T-helper 2 cell treated with Interferon-gamma antibody and Interleukin-4, amounts not matched to agents 5 μg/mL and 100 μg/mL, for 36 hours (primary cell): Measurements from ENCODE around the gene RGS19.
A peak's percentile ranks its signal among the peaks of the same experiment; 100 is the strongest.
"Not testable (repeated sequence)": the region's sequence is repeated elsewhere in the genome, so short reads cannot be mapped to it uniquely, and the experiment has no call there.

ENCODE experiments used
- DNase-seq: peaks from one replicate; pipeline ENCODE4 v3.0.0; 2021; ENCODE audit warnings: low spot score
- H3K27ac Mint-ChIP-seq: one replicate; pipeline ENCODE4 v1.8.0; 2021; ENCODE audit warnings: mild to moderate bottlenecking, mixed read lengths
- H3K27me3 Mint-ChIP-seq: one replicate; pipeline ENCODE4 v1.8.0; 2021; ENCODE audit warnings: low read depth, mixed read lengths
- H3K36me3 Mint-ChIP-seq: one replicate; pipeline ENCODE4 v1.8.0; 2021; ENCODE audit warnings: low read depth, mixed read lengths
- H3K4me1 Mint-ChIP-seq: one replicate; pipeline ENCODE4 v1.8.0; 2021; ENCODE audit warnings: low read depth, mixed read lengths
- H3K4me3 Mint-ChIP-seq: one replicate; pipeline ENCODE4 v1.8.0; 2022; ENCODE audit warnings: mild to moderate bottlenecking, moderate library complexity, mixed read lengths
- H3K9me3 Mint-ChIP-seq: one replicate; pipeline ENCODE4 v1.8.0; 2021; ENCODE audit warnings: mixed read lengths

Gene RGS19

GRCh38 chr20:64092258-64093012 lies 13.1 kb upstream of the RGS19 start:
- no peak overlapping the region for H3K4me3 Mint-ChIP-seq
- peaks cover 5% of the 10 kb centered on the region for H3K27me3 Mint-ChIP-seq
- no peaks in the 10 kb centered on the region for H3K4me1 Mint-ChIP-seq
- no peak for DNase-seq
- peaks cover 5% of the 10 kb centered on the region for H3K9me3 Mint-ChIP-seq
- H3K27ac Mint-ChIP-seq: no peak overlapping the region
- H3K36me3 Mint-ChIP-seq: no peaks in the 10 kb centered on the region

DNA sequence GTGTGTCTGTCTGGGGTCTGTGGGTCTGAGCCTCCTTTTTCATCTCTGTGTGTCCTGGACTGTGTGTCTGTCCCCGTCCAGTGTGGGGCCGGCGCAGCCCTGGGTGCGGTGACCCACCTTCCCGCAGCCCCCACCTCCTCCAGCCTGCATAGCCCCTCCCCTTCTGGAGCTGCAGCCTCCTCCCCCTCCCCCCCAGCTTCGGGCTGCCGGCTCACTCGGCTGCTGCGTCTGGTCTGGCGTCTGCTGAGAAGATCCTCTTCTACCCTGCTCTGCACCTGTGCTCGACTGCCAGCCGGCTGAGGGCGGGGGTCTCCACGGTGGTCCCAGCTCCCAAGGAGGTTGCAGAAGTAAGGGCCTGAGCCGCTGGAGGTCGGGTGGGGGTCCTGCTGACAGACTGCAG lies 12.5 kb upstream of the RGS19 start:
- H3K4me3 Mint-ChIP-seq: no peak overlapping the region
- peaks cover 6% of the 10 kb centered on the region for H3K27me3 Mint-ChIP-seq
- no peaks in the 10 kb centered on the region for H3K4me1 Mint-ChIP-seq
- no peak overlapping the region for H3K27ac Mint-ChIP-seq
- no peaks in the 10 kb centered on the region for H3K36me3 Mint-ChIP-seq
- no peak for DNase-seq
- H3K9me3 Mint-ChIP-seq: peaks cover 2% of the 10 kb centered on the region

GRCh38 chr20:64091340-64091739 lies 12.0 kb upstream of the RGS19 start:
- H3K9me3 Mint-ChIP-seq: no peaks in the 10 kb centered on the region
- no peaks in the 10 kb centered on the region for H3K4me1 Mint-ChIP-seq
- H3K27me3 Mint-ChIP-seq: peaks cover 9% of the 10 kb centered on the region
- no peak overlapping the region for H3K27ac Mint-ChIP-seq
- no peak for DNase-seq
- H3K4me3 Mint-ChIP-seq: no peak overlapping the region
- no peaks in the 10 kb centered on the region for H3K36me3 Mint-ChIP-seq

- Mint-ChIP-seq H3K4me1 (no peaks in the 10 kb centered on the region), H3K9me3 (no peaks in the 10 kb centered on the region), H3K27ac (no peak overlapping the region), H3K36me3 (no peaks in the 10 kb centered on the region), H3K27me3 (peaks cover 20% of the 10 kb centered on the region), H3K4me3 (no peak overlapping the region)
- DNase-seq: no peak
These were observed 10.8 kb upstream of the RGS19 start for GRCh38 chr20:64090165-64090564.

GRCh38 chr20:64088586-64088985 lies 9.3 kb upstream of the RGS19 start:
- H3K27ac Mint-ChIP-seq, H3K4me3 Mint-ChIP-seq, DNase-seq, H3K36me3 Mint-ChIP-seq, H3K4me1 Mint-ChIP-seq, H3K9me3 Mint-ChIP-seq: not testable (repeated sequence)
- H3K27me3 Mint-ChIP-seq: peaks cover 29% of the 10 kb centered on the region

GRCh38 chr20:64087226-64087825 lies 8.0 kb upstream of the RGS19 start:
- H3K27me3 Mint-ChIP-seq: peaks cover 38% of the 10 kb centered on the region

DNA sequence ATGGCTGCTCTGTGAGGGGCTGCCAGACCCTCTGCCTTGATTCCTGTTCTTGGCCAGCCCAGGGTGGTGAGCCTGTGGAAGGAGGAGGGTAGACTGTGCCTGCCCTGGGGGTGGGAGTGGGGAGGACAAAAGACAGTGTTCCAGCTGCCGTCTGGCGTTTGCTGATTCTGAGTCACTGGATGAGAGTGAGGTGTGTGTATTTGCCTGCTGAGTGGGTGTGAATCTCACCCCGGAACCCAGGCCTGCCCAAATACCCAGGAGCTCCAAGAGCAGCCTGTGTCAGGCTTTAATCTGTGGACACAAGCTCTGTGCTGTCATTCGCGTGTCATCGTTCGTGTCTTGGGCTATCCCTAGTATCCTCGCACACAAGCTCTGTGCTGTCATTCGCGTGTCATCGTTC lies 7.5 kb upstream of the RGS19 start:
- Mint-ChIP-seq H3K36me3 (no peaks in the 10 kb centered on the region), H3K4me3 (no peak overlapping the region), H3K27me3 (peaks cover 43% of the 10 kb centered on the region), H3K27ac (no peak overlapping the region), H3K9me3 (no peaks in the 10 kb centered on the region), H3K4me1 (peaks cover 13% of the 10 kb centered on the region)
- DNase-seq: no peak

More at GRCh38 chr20:64087226-64087825, 8.0 kb upstream of the RGS19 start:
- H3K4me1 Mint-ChIP-seq: peaks cover 12% of the 10 kb centered on the region
- H3K36me3 Mint-ChIP-seq, DNase-seq, H3K27ac Mint-ChIP-seq, H3K4me3 Mint-ChIP-seq, H3K9me3 Mint-ChIP-seq: not testable (repeated sequence)

DNA sequence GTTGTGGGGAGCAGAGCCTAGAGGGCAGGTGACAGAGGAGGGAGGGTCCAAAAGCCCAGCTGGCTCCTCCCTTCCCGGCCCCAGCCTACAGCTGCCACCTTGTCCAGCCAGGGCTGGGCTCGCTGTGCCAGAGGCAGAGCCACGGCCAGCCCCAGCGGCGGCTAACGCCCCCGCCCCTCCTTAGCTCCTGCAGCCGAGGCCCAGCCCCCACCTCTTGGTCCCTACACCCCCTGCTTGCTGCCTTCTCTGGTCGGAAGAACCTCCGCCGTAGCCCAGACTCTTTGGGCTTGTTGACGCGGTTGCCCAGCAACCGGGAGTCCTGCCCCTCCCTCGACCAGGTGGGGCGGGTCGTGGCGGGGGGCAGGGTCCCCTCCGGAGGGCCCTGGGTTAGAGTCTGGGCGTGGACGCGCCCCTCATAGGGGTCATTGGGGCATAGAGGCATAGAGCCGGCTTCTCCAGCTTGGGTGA lies 5.4 kb upstream of the RGS19 start:
- Mint-ChIP-seq H3K4me3 (peak overlapping the region; percentile 82), H3K9me3 (no peaks in the 10 kb centered on the region), H3K36me3 (no peaks in the 10 kb centered on the region), H3K27ac (no peak overlapping the region), H3K27me3 (peaks cover 46% of the 10 kb centered on the region), H3K4me1 (peaks cover 23% of the 10 kb centered on the region)
- no peak for DNase-seq

GRCh38 chr20:64083804-64084684 lies 4.7 kb upstream of the RGS19 start, which contains the start of gene LKAAEAR1:
LKAAEAR1 (minus strand) TSS chr20:64084398; CDS start chr20:64084219, 179 bp downstream.
- no peak for DNase-seq
- H3K9me3 Mint-ChIP-seq: no peaks in the 10 kb centered on the region
- H3K27ac Mint-ChIP-seq: peak within 1 kb of the TSS; percentile 67
- peaks cover 1% of the 10 kb centered on the region for H3K36me3 Mint-ChIP-seq
- peaks cover 46% of the 10 kb centered on the region for H3K27me3 Mint-ChIP-seq
- peaks cover 23% of the 10 kb centered on the region for H3K4me1 Mint-ChIP-seq
- H3K4me3 Mint-ChIP-seq: peak within 1 kb of the TSS; percentile 82

DNA sequence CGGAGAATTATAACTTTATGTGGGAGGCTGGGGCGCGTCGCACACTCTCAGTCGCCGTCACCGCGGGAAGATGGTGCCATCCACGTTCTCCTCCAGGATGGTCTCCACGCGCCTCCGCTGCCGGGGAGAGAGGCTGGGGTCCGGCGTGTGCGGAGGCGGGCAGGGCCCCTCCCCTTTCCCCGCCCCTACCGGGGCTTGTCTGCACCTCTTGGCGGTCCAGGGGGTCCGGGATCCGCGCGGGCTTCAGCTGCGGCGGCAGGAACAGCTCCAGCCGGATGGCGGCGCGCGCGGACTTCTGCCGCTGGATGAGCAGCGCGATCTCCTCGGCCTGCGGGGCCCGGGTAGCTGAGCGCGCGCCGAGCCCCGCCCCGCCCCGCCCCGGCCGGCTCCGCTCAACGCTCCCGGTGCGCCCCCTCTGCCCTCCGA lies 4.1 kb upstream of the RGS19 start:
- Mint-ChIP-seq H3K4me3 (peak overlapping the region; percentile 78), H3K4me1 (peaks cover 23% of the 10 kb centered on the region), H3K36me3 (peaks cover 3% of the 10 kb centered on the region), H3K9me3 (no peaks in the 10 kb centered on the region), H3K27me3 (peaks cover 43% of the 10 kb centered on the region), H3K27ac (no peak overlapping the region)
- DNase-seq: peak; percentile 76

GRCh38 chr20:64082820-64083377 lies 3.6 kb upstream of the RGS19 start:
- peaks cover 25% of the 10 kb centered on the region for H3K4me1 Mint-ChIP-seq
- peak overlapping the region; percentile 78 for H3K4me3 Mint-ChIP-seq
- no peak overlapping the region for H3K27ac Mint-ChIP-seq
- DNase-seq: no peak
- peaks cover 41% of the 10 kb centered on the region for H3K27me3 Mint-ChIP-seq
- peaks cover 5% of the 10 kb centered on the region for H3K36me3 Mint-ChIP-seq
- no peaks in the 10 kb centered on the region for H3K9me3 Mint-ChIP-seq

GRCh38 chr20:64082126-64082731 lies 2.9 kb upstream of the RGS19 start:
- Mint-ChIP-seq H3K4me3 (peak overlapping the region; percentile 52), H3K4me1 (peaks cover 26% of the 10 kb centered on the region), H3K27ac (no peak overlapping the region), H3K9me3 (no peaks in the 10 kb centered on the region), H3K36me3 (peaks cover 10% of the 10 kb centered on the region), H3K27me3 (peaks cover 41% of the 10 kb centered on the region)
- DNase-seq: no peak

- Mint-ChIP-seq H3K4me3 (peak overlapping the region; percentile 24), H3K9me3 (no peaks in the 10 kb centered on the region), H3K27me3 (peaks cover 39% of the 10 kb centered on the region), H3K27ac (no peak overlapping the region), H3K36me3 (peaks cover 10% of the 10 kb centered on the region), H3K4me1 (peaks cover 26% of the 10 kb centered on the region)
- DNase-seq: no peak
These were observed 2.3 kb upstream of the RGS19 start for GRCh38 chr20:64081624-64081964.
